Right renal pelvis (tissue), 4 donors: ENCODE results near the gene EIF6. TPM values are rescaled to one million over a fixed set of nuclear protein-coding genes. Genes with fewer than 3 reads are reported as not detected.
A peak's percentile ranks its signal among the peaks of the same experiment; 100 is the strongest.
"Not testable (repeated sequence)": the region's sequence is repeated elsewhere in the genome, so short reads cannot be mapped to it uniquely, and the experiment has no call there.

ENCODE experiments used
- DNase-seq, 4 donors: peaks; one replicate each; pipeline ENCODE4 v3.0.0-alpha.2; 2013; ENCODE audit warnings: low read depth in 4 of 4, low spot score in 3 of 4, missing footprints in 1 of 4
- polyA plus RNA-seq, 4 donors: library from polyadenylated mRNA; unstranded; fragments of 120-200 nt; gene quantifications; one replicate each; pipeline ENCODE4 v1.2.1, GENCODE V29; 2013; ENCODE audit not compliant: insufficient read length in 4 of 4

EIF6 gene
- polyA plus RNA-seq, result 100 to 1,000 TPM; 123 to 173 (median 137) TPM

DNA sequence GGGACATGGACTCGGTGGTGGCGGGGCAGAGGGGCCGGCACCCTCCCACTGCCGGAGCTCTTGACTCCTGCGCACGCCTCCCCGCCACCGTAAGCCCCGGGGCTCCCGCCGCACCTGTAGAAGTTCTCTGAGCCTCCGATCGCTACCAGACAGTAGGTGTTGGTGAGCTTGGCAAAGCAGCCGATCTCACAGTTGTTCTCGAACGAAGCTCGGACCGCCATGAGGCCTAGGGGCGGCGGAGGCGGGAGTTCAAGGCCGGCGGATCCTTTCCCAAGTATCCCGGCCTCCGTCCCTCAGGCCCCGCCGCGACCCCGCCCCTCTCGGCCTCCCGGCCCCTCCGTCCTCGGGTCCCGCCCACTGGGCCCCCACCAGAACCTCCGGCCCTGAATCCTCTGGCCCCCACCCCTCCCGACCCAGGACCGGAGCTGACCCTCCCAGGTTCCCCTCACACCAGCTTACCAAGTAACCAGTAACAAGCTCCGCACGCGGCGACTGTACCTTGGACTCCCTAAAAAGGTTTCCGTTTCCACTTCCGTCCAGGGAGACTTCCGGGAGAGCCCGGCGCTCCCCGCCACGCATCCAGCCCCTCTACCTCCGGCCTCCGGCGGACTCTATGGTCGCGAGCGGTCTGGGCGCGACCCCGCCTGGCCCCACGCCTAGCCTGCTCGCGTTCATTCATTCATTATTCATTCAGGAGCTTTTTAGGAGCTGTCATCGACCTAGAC lies at the start of gene EIF6:
Gene EIF6 (minus strand): TSS at position 506 of the 725 bp plus-strand sequence. CDS start 285 bp downstream, at position 221.
- peak; percentile 69 to 79 (median 74) for DNase-seq

GRCh38 chr20:35333606-35334005 lies 49.0 kb upstream of the EIF6 start:
- DNase-seq, result no peak

DNA sequence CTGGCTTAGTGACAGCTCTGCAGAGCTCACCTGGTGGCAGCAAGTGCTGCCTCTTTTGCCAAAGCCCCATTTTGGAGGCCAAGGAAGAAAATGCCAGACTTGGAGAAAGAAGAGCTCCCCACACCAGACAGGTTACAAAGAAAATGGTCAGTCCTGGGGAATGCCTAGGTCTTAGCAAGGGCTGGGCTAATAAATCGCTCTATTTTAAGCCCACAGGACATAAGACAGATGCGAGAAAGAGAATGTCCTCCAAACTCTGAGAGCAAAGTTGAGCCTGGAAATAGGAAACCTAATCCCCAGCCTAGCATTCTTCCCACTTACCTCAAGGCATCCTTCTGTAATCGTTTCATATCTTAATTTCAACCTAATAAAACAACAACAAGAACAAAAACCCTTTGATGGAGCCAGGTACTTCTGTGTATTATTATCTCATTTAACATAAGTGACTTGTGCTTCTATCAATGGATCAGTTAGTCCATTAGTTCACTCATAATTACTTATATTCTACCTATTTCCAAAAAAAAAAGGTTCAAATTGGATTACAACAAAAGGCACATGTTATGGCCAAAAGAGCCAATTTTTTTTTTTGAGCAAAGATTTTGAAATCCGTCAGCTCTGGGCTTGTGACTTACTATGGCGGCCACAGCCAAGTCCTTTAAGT lies 48.1 kb upstream of the EIF6 start:
- DNase-seq, result no peak

- no peak for DNase-seq
Observed at GRCh38 chr20:35329435-35330139, 45.0 kb upstream of the EIF6 start.

DNA sequence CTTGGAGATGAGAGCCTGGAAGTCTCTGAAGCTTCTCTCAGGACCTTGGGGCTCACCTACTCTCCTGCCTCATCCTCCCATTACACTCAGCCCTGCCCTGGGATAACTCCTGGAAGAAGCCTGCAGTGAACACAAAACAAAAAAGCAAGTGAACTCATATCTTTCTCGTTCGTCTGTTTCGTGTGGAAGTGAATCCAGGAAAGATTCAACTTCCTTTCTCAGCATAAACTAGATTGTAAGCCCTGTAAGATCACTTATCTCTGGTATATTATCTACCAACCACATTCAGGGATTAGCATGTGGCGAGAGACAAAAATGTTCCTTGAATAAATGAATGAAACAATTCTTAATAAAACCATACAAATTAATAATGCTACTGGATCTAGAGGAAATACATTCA lies 44.1 kb upstream of the EIF6 start:
- DNase-seq, result no peak

DNA sequence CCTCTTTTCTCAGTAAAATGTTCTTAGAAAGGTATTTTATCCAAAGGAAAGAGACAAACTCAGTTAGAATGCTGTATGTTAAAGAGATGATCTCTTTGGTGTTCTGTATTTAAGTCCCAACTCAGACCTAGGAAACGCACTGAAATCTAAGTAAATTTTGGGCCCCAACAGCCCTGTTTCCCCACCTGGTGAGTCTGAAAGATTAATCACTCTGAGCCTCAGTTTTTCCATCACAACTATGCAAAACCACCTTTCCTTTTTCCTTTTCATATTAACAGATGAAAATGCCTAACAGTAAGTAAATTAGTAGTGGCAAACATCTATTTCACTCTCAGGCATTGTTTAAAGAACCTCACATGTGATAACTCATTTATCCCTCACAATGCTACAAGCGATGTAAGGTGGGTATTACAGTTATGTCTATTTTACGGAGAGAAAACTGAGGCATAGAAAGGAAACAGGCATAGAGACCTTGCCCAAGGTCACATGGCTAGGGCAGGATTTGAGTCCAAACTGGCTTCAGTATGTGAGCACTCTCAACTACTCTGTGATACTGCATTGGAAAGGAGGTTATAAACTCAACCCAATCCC lies 43.6 kb upstream of the EIF6 start:
- DNase-seq, result no peak

DNA sequence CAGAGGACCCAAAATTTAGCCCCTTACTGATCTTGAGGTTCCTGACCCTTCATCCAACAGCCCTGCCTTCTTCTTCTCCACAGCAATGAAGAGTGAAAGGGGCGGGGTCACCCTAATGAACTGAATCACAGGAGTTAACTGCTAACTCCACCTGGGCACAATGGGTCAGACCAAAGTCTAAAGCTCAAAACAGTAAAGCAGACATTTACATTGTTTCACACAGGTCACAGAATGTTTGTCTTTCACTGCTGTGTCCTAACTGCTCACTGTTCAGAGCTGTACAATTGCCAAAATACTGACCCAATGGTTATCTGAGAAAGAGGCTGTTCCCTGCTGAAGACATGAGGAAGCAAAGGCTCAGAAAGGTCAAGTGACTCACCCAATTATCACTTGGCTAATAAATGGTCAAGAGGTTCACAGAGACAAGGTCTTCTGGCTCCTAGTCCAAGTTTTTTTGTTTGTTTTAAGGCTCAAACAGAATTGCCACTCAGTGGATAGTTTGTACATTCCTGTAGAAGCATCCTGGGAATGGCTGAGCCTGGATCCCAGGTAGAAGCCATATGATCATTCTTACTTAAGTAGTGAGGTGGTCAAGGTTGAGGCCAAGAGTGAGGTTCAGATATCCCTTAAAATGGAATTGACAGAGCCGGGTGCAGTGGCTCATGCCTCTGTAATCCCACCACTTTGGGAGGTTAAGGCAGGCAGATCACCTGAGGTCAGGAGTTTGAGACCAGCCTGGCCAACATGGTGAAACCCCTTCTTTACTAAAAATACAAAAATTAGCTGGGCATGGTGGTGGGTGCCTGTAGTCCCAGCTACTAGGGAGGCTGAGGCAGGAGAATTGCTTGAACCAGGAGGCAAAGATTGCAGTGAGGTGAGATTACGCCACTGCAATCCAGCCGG lies 42.8 kb upstream of the EIF6 start:
- DNase-seq, result no peak

DNA sequence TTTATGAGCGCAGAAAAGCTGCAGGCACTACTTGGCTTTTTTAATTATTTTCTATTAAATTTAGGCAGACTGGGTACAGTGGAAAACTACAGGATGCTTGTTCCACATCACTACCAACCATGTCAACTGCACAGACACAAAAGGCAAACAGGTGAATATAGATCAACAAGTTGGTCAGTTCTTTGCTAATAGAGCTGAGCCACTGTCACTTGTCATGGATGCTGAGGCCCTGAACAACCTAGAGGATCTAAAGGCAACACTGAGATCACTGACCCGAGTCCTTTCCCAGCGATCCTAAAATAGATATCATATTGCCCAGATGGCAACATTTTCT lies 42.1 kb upstream of the EIF6 start:
- DNase-seq, result no peak

- no peak for DNase-seq
Observed at GRCh38 chr20:35326021-35326739, 41.6 kb upstream of the EIF6 start.

GRCh38 chr20:35325401-35325800 lies 40.8 kb upstream of the EIF6 start:
- DNase-seq, result no peak

DNA sequence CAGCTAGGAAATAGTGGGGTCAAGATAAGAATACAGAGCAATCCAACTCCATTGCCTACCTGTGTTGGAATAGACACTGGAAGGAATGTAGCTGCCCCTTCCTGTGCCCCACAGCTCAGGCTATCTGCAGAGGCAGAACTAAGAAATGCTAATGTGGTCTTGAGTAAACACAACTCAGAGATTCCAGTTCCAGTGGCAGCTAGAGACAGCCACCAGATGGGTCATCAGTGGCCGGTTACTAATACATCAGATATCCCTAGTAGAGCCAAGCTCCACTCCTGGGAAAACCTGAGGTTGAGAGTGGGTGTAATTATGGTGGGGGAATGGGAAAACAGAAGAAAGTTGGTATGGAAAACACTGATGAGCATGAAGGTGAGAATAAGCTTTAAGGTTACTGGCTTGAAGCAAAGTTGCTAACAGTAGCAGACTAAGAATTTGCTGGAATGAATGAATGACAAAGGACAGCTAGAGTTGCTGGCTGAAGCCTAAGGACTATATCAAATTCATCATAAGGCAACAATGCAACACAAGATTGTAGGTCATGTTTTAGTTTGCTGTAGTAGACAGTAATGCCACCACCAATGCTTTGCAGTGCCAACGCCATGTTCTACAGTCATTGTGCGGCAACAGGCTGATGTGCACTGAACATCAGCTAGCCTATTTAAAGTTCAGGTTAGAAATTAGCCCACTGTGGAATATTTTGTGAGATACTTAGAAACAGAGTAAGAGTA lies 36.0 kb upstream of the EIF6 start:
- no peak for DNase-seq

- DNase-seq, result no peak
Observed at GRCh38 chr20:35319871-35320197, 35.3 kb upstream of the EIF6 start.

DNA sequence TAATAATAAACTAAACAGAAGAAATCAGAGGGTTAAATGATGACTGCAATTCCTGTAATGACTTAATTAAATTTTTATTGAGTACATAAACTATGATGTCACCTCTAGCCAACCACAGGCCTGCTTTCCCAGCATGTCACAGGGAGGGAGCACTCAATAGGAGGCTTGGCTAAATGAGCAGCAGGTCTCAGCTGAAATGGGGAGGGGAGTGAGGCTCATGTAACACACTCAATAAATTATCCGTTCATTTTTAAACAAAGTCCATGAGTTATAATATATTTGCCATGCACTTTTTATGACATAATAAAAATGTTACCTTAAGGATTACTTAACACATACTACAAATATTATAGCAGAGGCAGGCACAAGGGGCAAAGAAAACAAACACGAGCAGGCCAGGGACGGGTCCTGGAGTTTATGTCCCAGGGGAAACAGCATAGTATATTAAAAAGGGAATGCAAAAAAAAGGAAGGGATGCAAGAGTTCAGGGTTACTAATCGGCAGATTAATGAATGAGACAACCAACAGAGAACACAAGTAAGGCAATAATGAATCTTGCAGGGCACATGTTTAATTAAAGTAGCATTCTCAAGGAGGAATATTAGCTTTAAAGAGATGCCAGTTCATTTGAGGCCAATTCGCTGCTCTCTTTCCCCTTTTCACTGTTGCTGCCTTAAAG lies 34.8 kb upstream of the EIF6 start:
- DNase-seq, result no peak

GRCh38 chr20:35318502-35319157 lies 34.1 kb upstream of the EIF6 start:
- no peak for DNase-seq

GRCh38 chr20:35317416-35318210 lies 33.0 kb upstream of the EIF6 start:
- no peak for DNase-seq

GRCh38 chr20:35316086-35316485 lies 31.5 kb upstream of the EIF6 start:
- no peak for DNase-seq

- not testable (repeated sequence) for DNase-seq
Observed at GRCh38 chr20:35315632-35316020, 31.1 kb upstream of the EIF6 start.
